ENCODE measurements around the gene MOSMO.

DNA sequence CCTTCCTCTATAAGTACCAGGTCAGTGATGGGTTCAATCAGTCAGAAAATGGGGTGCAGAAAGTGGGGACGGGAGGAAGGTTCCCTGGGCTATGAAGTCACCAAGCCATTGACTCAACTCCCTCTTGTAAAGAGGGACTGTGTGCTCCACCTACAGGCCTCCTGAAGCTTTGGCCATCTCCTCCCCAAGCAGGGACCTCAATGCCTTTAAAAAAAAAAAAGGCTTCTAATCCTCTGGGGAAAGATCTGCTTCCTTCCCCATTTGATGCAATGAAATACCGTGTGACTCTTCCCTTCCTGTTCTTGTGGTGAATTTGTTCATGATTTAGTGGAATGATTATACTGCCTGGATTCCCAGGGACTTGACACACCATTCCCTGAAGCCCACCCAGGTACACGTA, 115.2 kb downstream of the MOSMO start:
- TF ChIP-seq POLR2A (IDR thresholded peaks at IDR 0.05): no peak
- TF ChIP-seq, protein P1, sequence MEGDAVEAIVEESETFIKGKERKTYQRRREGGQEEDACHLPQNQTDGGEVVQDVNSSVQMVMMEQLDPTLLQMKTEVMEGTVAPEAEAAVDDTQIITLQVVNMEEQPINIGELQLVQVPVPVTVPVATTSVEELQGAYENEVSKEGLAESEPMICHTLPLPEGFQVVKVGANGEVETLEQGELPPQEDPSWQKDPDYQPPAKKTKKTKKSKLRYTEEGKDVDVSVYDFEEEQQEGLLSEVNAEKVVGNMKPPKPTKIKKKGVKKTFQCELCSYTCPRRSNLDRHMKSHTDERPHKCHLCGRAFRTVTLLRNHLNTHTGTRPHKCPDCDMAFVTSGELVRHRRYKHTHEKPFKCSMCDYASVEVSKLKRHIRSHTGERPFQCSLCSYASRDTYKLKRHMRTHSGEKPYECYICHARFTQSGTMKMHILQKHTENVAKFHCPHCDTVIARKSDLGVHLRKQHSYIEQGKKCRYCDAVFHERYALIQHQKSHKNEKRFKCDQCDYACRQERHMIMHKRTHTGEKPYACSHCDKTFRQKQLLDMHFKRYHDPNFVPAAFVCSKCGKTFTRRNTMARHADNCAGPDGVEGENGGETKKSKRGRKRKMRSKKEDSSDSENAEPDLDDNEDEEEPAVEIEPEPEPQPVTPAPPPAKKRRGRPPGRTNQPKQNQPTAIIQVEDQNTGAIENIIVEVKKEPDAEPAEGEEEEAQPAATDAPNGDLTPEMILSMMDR (IDR thresholded peaks at IDR 0.05): no peak
- no peak for TF ChIP-seq POLR2AphosphoS5 (IDR thresholded peaks at IDR 0.05)
